Activated CD8-positive, alpha-beta memory T cell treated with anti-CD3 and anti-CD28 coated beads for 48 hours (primary cell): Measurements from ENCODE around the gene SEMA6A.

ENCODE experiments used
- DNase-seq, 3 experiments: peaks; one replicate each; pipeline ENCODE4 v3.0.0-alpha.2; 2020; ENCODE audit warnings: low read depth in 2 of 3, low spot score in 2 of 3

SEMA6A gene

DNA sequence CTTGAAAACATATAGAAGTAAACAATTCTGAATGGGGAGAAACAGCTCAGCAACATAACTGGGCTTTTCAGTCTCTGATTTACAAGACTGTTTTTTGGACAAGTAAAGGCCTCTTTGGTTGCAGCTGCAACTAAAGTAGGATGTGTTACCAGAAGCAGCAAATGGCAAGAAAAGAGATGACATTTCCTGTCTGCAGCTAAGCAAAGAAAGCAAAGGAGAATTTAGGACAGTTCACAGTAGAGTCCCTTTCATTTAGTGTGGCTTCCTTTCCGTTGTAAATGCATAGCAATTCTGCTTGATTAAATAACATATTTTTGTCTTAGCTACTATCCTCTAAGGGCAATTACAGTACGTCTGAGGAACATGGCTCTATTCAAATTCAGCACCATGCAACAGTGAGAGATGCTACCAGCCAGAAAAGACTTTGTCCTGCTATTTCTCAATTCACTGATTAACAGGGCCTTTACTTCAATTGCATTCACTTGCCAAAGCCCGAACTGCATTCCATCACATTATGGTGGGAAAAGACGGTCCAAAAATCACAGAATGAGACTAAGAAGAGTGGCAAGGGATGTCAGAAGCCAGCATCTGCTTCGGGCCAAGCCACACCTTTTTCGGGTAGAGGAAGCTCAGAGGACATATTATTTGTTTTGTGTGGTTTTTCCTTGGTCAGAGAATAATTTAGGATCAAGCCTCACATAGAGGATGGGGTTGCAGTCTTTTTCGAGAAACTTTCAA, 107.7 kb downstream of the SEMA6A start:
- DNase-seq = no peak

DNA sequence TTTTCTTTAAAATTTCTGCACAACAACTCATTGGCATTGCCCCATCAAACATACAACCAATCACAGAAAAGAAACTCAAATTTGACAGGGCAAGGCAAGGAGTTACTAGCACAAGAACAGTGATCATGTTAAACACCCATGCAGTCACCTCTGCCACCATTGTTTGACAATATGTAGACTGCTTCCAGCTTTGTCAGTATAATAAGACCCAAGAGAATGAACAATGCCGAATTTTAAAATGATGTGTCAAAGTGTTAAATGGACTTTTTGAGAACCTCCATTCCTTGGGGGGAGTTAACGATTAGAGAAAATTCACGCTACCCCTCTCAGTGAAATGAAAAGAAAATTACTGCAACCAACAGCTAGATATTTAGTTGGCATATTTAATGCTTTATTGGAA, 109.2 kb downstream of the SEMA6A start:
- DNase-seq = no peak

- no peak for DNase-seq
These were observed 110.4 kb downstream of the SEMA6A start for GRCh38 chr5:116464144-116464708.

DNA sequence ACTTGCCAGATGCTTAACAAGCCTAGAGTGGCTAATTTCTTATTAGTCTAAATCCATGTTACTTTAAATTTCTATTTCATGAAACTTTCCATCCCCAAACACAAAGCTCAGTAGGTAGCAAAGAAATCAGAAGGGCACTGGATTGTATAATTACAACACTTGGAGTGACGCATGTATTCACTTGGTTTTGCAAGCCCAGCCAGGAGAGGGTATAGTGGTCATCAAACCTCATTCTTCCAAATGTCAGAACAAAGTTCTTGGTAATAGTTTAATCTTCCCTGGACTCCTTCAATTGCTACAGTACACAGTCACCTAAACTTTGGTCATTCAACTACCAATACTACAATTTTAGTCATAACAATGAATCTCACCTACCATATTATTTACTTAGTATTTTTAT, 112.1 kb downstream of the SEMA6A start:
- no peak for DNase-seq

GRCh38 chr5:116459301-116459700, 115.3 kb downstream of the SEMA6A start:
- no peak for DNase-seq

DNA sequence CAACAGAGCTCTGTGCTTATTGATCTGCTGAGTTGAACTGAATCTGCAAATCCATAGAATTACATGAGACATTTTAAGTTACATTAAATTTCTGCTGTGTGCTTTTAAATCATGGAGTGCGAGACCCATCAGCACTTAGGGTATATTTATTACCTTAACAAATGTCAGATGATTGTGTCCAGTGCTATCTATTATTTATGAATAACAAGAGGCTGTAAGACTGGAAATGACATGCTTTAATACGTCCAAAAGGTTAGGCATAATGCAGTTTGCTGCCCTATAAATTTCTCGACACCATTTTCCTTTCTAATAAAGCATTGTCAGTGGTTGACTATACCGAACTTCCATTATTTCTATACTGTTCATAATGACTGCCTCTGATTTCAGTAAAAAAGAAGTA, 117.6 kb downstream of the SEMA6A start:
- no peak for DNase-seq

DNA sequence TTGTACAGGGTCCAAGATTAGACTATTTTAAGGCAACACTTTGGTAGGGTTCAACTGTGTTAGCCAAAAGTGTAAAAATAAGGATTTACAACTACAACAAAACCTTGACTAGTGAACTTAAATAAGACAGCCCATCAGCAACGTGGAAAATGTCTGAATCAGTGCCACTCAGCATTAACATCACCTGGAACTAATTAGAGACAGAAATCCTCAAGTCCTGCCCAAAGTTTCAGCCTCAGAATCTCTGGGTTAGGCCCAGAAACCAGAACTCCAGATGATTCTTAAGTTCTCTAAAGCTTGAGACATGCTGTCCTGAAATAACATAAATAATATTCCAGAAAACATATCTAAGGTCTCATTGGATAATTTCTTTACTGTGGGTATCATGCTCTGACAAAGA, 118.6 kb downstream of the SEMA6A start:
- no peak for DNase-seq

- no peak for DNase-seq
These were observed 119.6 kb downstream of the SEMA6A start for GRCh38 chr5:116455061-116455460.

GRCh38 chr5:116454417-116454927, 120.2 kb downstream of the SEMA6A start:
- DNase-seq = no peak

GRCh38 chr5:116453988-116454411, 120.6 kb downstream of the SEMA6A start:
- DNase-seq = no peak

DNA sequence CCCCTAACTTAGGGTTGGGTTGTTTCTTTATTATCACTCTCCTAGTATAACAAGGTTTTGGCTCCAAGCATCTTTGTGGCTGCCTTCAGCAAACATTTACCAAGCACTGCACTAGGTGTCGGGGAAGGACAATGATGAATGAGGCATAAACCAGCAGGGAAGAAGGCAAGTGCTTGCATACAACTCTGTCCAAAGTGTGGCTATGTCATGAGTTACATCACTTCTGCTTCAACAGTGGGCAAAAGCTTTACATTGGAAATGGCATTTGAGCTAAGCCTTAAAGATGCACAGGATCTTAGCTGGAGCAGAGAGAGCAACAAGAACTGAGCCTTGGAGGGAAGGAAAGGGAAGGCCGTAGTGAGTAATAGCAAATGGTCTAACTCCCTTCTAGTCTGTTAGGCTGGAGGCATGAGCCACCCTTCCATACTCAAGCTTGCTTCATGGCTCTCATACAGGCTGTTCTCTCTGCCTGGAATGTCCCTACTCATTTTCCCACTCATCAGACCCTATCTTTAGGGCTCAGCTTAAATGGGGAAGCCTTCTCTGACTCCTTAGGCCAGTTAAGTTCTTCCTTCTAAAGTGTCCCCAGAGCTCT, 121.8 kb downstream of the SEMA6A start:
- DNase-seq = no peak

- DNase-seq = no peak
These were observed 122.6 kb downstream of the SEMA6A start for GRCh38 chr5:116451905-116452450.

DNA sequence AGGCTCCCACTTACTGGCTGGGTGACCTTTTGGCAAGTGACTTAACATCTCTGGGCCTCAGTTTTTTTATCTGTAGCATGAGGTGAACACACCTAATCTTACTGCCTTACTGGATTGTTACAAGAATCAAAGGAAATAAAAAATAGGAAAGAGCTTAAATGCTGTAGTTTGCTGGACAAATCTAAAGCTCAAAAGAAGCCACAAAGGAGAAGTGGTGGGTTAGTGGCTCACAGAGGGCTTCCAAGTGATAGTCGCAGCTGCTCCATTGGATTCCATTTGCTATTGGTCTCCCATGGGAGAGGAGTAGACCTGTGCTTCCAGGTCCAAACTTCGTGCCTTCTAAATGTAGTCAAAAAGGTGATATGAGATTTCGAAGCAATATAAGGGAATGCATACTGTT, 123.6 kb downstream of the SEMA6A start:
- no peak for DNase-seq

- no peak for DNase-seq
These were observed 125.2 kb downstream of the SEMA6A start for GRCh38 chr5:116449458-116449857.

GRCh38 chr5:116448870-116449427, 125.7 kb downstream of the SEMA6A start:
- DNase-seq = no peak

GRCh38 chr5:116448450-116448849, 126.2 kb downstream of the SEMA6A start:
- DNase-seq = no peak

DNA sequence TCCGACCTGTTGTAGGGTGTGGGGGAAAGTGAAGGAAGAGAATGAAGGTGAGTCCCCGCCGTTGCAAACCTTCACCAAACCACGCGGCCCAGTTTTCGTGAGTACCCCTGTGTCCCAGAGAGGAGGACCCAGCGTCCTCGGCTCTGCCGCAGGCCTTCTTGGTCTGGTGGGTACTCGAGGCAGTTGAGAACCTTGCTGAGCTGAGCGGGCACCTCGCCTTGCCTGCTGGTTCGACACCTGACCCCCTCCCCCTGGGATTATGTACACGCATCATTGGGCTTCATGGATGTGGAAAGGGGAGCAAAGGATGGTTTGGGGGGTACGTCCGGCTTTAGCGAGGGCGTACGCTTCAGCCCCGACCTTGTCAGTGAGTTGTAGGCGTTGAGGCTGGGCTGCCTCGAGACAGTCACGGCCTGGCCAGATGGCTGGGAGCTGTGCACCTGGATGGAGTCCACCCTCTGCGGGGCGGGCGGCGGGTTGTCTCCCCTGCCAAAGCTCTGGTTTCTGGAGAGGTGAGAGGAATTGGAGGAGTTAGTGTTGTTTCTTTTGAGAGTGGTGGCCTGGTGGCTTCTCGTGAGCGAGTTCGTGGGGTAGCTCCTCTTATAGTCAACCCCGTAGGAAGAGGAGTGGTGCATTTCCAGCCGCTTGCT, 128.1 kb downstream of the SEMA6A start:
- no peak for DNase-seq

DNA sequence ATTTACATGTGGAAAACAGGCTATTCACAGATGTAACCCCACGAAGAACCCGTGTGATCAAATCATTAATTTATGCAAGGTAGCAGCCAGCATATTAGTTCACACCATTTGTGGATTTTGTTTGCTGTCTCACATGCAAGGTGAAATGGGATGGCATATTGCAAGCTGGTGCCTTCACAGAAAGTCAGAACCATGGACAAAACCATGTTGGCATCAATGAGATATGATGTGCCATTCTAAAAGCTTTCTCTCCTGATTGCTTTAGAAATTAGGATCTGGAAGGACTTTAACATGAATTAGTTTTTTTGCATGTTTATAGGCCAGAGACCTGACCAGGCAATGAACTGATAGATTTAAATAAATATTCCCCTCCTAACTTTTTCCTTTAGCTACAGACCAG, 129.3 kb downstream of the SEMA6A start:
- no peak for DNase-seq

GRCh38 chr5:116444373-116445295, 130.0 kb downstream of the SEMA6A start:
- no peak for DNase-seq

GRCh38 chr5:116442931-116443551, 131.6 kb downstream of the SEMA6A start:
- no peak for DNase-seq
